Measurements from ENCODE around the gene SOAT1. TPM values are rescaled to one million over a fixed set of nuclear protein-coding genes. Genes with fewer than 3 reads are reported as not detected.
"Not testable (repeated sequence)": the region's sequence is repeated elsewhere in the genome, so short reads cannot be mapped to it uniquely, and the experiment has no call there.

SOAT1 gene
- total RNA-seq: 25.6 to 28.8 TPM (median 27.8 TPM) in 3 replicates

DNA sequence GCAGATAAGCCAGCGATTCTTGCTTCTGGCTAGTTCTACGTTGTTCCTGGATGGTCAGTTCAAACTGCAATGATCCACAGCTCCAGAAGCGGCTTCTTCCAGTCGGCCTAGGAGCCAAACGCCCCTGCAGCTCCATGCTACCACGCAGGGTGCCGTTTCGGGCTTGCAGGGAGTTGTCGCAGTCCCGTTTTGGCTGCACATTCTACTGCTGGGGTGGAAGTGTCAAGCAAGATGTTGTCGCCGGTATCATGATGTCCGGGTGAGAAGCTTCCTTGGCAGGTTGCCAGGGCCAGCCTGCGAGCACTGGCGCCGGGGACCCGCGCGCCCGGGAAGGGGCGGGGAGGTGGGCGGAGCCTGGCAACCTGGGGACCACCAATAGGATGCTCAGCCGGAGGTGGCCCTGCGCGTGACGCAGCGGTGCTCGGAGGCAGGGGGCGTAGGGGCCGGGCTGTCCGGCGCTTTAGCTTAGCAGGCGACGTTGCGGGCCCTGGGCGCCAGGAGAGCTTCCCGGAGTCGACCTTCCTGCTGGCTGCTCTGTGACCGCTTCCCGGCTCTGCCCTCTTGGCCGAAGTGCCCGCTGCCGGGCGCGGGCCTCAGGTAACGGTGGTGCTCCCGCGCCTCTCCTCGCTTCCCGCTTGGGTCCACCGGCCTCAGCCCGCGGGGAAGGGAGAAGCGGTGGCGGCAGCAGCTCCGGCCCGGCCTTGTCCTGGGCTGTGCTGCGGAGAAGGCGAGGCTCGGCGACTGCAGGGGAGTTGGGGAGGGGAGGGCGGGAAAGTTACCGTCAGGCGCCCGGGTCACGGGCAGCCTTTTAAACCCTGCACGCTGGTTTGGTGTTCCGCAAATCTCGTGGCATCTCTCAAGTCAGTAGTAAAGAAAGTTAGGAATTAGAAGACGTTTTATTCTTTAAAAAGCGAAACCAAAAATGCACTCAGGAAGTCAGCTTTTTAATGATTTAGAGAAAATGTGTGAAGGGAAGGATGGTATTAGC lies at the start of gene SOAT1:
Gene SOAT1, plus strand, starts transcription at position 458 of the 988 bp plus-strand sequence. CDS start 8,888 bp downstream, outside the sequence.
- H3K36me3 Mint-ChIP-seq: no peaks in the 10 kb centered on the region
- H3K4me3 Mint-ChIP-seq: peak within 1 kb of the TSS; percentile 79
- peak within 1 kb of the TSS; percentile 88 for H3K27ac Mint-ChIP-seq
- DNase-seq (ENCODE audit: low spot score in 2 of 2, unreplicated experiment in 2 of 2): peak; percentile 86 to 94
- TF ChIP-seq CTCF (IDR thresholded peaks at IDR 0.05; ENCODE audit: unreplicated experiment): no peak
- peaks cover 27% of the 10 kb centered on the region for H3K4me1 Mint-ChIP-seq
- H3K9me3 Mint-ChIP-seq: no peaks in the 10 kb centered on the region
- H3K27me3 Mint-ChIP-seq (ENCODE audit: low read depth): no peaks in the 10 kb centered on the region

DNA sequence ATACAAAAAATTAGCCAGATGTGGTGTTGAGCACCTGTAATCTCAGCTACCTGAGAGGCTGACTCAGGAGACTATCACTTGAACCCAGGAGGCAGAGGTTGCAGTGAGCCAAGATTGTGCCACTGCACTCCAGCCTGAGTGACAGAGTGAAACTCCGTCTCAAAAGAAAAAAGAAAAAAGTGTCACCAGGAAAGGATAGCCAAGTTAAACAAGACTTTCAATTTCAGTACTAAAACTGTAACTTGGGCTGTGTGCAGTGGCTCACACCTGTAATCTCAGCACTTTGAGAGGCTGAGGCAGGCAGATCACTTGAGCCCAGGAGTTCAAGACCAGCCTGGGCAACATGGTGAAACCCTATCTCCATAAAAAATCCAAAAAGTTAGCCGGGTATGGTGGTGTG lies 48.2 kb upstream of the SOAT1 start:
- DNase-seq (ENCODE audit: low spot score in 2 of 2, unreplicated experiment in 2 of 2); H3K4me1 Mint-ChIP-seq; H3K4me3 Mint-ChIP-seq; H3K36me3 Mint-ChIP-seq; H3K27ac Mint-ChIP-seq; H3K27me3 Mint-ChIP-seq (ENCODE audit: low read depth); H3K9me3 Mint-ChIP-seq: not testable (repeated sequence)

GRCh38 chr1:179247923-179248322 lies 45.7 kb upstream of the SOAT1 start:
- Mint-ChIP-seq H3K4me3 (no peak overlapping the region), H3K4me1 (no peaks in the 10 kb centered on the region), H3K9me3 (no peaks in the 10 kb centered on the region)

GRCh38 chr1:179251675-179252074 lies 41.9 kb upstream of the SOAT1 start:
- H3K27ac Mint-ChIP-seq: no peak overlapping the region
- TF ChIP-seq CTCF (IDR thresholded peaks at IDR 0.05; ENCODE audit: unreplicated experiment): no peak
- H3K4me3 Mint-ChIP-seq: no peak overlapping the region
- no peaks in the 10 kb centered on the region for H3K27me3 Mint-ChIP-seq (ENCODE audit: low read depth)
- no peak for DNase-seq (ENCODE audit: low spot score in 2 of 2, unreplicated experiment in 2 of 2)
- H3K9me3 Mint-ChIP-seq: no peaks in the 10 kb centered on the region
- no peaks in the 10 kb centered on the region for H3K36me3 Mint-ChIP-seq
- H3K4me1 Mint-ChIP-seq: no peaks in the 10 kb centered on the region

More at GRCh38 chr1:179247923-179248322, 45.7 kb upstream of the SOAT1 start:
- Mint-ChIP-seq H3K36me3 (no peaks in the 10 kb centered on the region), H3K27ac (no peak overlapping the region), H3K27me3 (ENCODE audit: low read depth) (no peaks in the 10 kb centered on the region)
- no peak for TF ChIP-seq CTCF (IDR thresholded peaks at IDR 0.05; ENCODE audit: unreplicated experiment)
- no peak for DNase-seq (ENCODE audit: low spot score in 2 of 2, unreplicated experiment in 2 of 2)

DNA sequence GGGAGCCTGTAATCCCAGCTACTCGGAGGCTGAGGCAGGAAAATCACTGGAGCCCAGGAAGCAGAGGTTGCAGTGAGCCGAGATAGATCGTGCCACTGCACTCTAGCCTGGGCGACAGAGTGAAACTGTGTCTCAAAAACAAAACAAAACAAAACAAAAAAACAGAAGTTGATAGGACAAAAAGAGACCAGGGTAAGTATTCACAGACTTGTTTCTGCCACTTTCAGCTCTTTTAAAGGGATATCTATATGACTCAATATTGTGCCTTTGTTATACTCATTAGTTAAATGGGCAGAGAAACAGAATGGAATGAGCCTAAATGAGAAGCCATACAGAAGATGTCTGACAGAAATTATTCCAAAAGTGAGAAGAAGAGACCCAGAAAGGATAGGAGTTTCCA lies 41.0 kb upstream of the SOAT1 start:
- TF ChIP-seq CTCF (IDR thresholded peaks at IDR 0.05; ENCODE audit: unreplicated experiment): no peak
- Mint-ChIP-seq H3K27ac (no peak overlapping the region), H3K4me1 (no peaks in the 10 kb centered on the region), H3K36me3 (no peaks in the 10 kb centered on the region), H3K9me3 (no peaks in the 10 kb centered on the region), H3K27me3 (ENCODE audit: low read depth) (no peaks in the 10 kb centered on the region), H3K4me3 (no peak overlapping the region)
- DNase-seq (ENCODE audit: low spot score in 2 of 2, unreplicated experiment in 2 of 2): no peak

GRCh38 chr1:179253286-179253972 lies 40.2 kb upstream of the SOAT1 start:
- H3K9me3 Mint-ChIP-seq: no peaks in the 10 kb centered on the region
- no peaks in the 10 kb centered on the region for H3K36me3 Mint-ChIP-seq
- H3K4me1 Mint-ChIP-seq: no peaks in the 10 kb centered on the region
- H3K27ac Mint-ChIP-seq: no peak overlapping the region
- H3K27me3 Mint-ChIP-seq (ENCODE audit: low read depth): no peaks in the 10 kb centered on the region
- TF ChIP-seq CTCF (IDR thresholded peaks at IDR 0.05; ENCODE audit: unreplicated experiment): no peak
- H3K4me3 Mint-ChIP-seq: no peak overlapping the region
- no peak for DNase-seq (ENCODE audit: low spot score in 2 of 2, unreplicated experiment in 2 of 2)
